HepG2 (cell line): Measurements from ENCODE around the gene RCAN2.

ENCODE experiments used
- CEBPB ChIP-seq: IDR thresholded peaks from 2 replicates; pipeline ENCODE4 v1.6.1; 2011; ENCODE audit warnings: low read depth, low read length, improper control_type of control experiment, borderline replicate concordance
- ZNF318 ChIP-seq: sonication (generic); formaldehyde crosslinking; IDR thresholded peaks from 2 replicates; pipeline ENCODE4 v1.4.0; 2020; ENCODE audit warnings: mild to moderate bottlenecking, missing genetic modification reagents

- TF ChIP-seq ZNF318 (CRISPR knock-in tag): no peak
- no peak for TF ChIP-seq CEBPB
These were observed 316.3 kb downstream of the RCAN2 start for GRCh38 chr6:46174904-46175303.
